ENCODE measurements around the gene THBS4. TPM values are rescaled to one million over a fixed set of nuclear protein-coding genes. Genes with fewer than 3 reads are reported as not detected.
A peak's percentile ranks its signal among the peaks of the same experiment; 100 is the strongest.

THBS4 gene
- total and polyA plus RNA-seq, 10 of the 15 experiments (the other 5 are each of a cell fraction or from before 2014, with no cell fraction given) = 0.31 to 1.7 (median 0.75) TPM

GRCh38 chr5:80069918-80070318, 34.8 kb downstream of the THBS4 start:
- Histone ChIP-seq H3K4me3 (no peak overlapping the region), H3K9me3 (replicated peaks; ENCODE audit: control insufficient read depth, insufficient read depth, low read length) (no peaks in the 10 kb centered on the region), H3K27ac (ENCODE audit: control insufficient read depth, insufficient read depth) (no peak overlapping the region), H3K27me3 (replicated peaks in 1 of 2; ENCODE audit: control insufficient read depth in 2 of 2, insufficient read depth in 2 of 2, low read length in 1 of 2) (no peaks in the 10 kb centered on the region), H3K36me3 (ENCODE audit: control insufficient read depth in 2 of 2, insufficient read depth in 2 of 2, low read length in 1 of 2) (no peaks in the 10 kb centered on the region), H4K20me1 (ENCODE audit: control insufficient read depth, insufficient read depth) (no peaks in the 10 kb centered on the region), H3K79me2 (ENCODE audit: control insufficient read depth, insufficient read depth, low read length) (no peaks in the 10 kb centered on the region), H2AFZ (ENCODE audit: control insufficient read depth, low read depth, low read length) (no peak overlapping the region), H3K4me1 (ENCODE audit: control insufficient read depth, insufficient read depth, low read length) (peaks cover 12% of the 10 kb centered on the region), H3K9ac (ENCODE audit: control insufficient read depth, insufficient read depth, low read length) (no peak overlapping the region), H3K4me2 (ENCODE audit: control insufficient read depth, insufficient read depth) (peak overlapping the region; percentile 41)
- ChIA-PET SMC1A (ENCODE audit: uncharacterized antibody, unreplicated experiment) (interaction anchor here (1.0 to 1.2 kb wide), 2 partner anchors 12 to 14 kb away, joined by 3 to 6 read pairs; no protein-coding TSS in a partner anchor), CTCF (interaction anchor here (0.7 to 1.7 kb wide), 4 partner anchors 9 to 23 kb away, joined by 3 to 5 read pairs (median 4); no protein-coding TSS in a partner anchor), POLR2A (no interaction called here), RAD21 (ENCODE audit: unreplicated experiment) (no interaction called here)
- TF ChIP-seq SP1 (IDR thresholded peaks at IDR 0.05; ENCODE audit: low read depth, low read length) (no peak), TBL1XR1 (IDR thresholded peaks at IDR 0.05; ENCODE audit: low read depth, low read length) (no peak), SPI1 (IDR thresholded peaks at IDR 0.05; ENCODE audit: borderline replicate concordance, insufficient read depth, low read depth, low read length) (no peak), PKNOX1 (IDR thresholded peaks at IDR 0.05) (no peak), MYB (IDR thresholded peaks at IDR 0.05; ENCODE audit: borderline replicate concordance, low read depth, low read length) (no peak), STAT3 (IDR thresholded peaks at IDR 0.05; ENCODE audit: low read depth, low read length) (no peak), REST (IDR thresholded peaks at IDR 0.05; ENCODE audit: low read depth, low read length) (no peak), SREBF1 (IDR thresholded peaks at IDR 0.05; ENCODE audit: low read length) (no peak), RELA (IDR thresholded peaks at IDR 0.05; ENCODE audit: borderline replicate concordance, partially characterized antibody) (no peak)
- intact Hi-C loops (cut with micrococcal nuclease; ENCODE audit: unreplicated experiment) (no loop called here), in situ Hi-C loops (cut with MboI) (loop anchor here (10.0 kb wide), 1 partner anchor 195 kb away; no protein-coding TSS in a partner anchor)
- ATAC-seq = peak; percentile 65; the same call in 2 of the 3 replicates
- no peak for DNase-seq (ENCODE audit: low read depth, low spot score)
- WGBS (ENCODE audit: insufficient coverage, insufficient replicate concordance, low lambda C conversion rate, missing lambda C conversion rate) = 82% methylated on average over 3 of the region's 3 CpGs
- no TSS peak for BruUV-seq (replicated peaks)
- no peak for FAIRE-seq

All from GM12878 (cell line).